KG1 (cell line): ENCODE results near the gene PPP1R3C.

ENCODE experiments used
- DNase-seq: peaks from one replicate; lab custom pipeline; 2025; lab: John Stamatoyannopoulos, UW

Gene PPP1R3C

GRCh38 chr10:91601212-91601611 is 31.7 kb downstream of the PPP1R3C start:
- DNase-seq, result no peak

GRCh38 chr10:91598211-91598977 is 34.5 kb downstream of the PPP1R3C start:
- DNase-seq, result no peak

GRCh38 chr10:91597197-91597881 is 35.5 kb downstream of the PPP1R3C start:
- DNase-seq, result no peak

GRCh38 chr10:91596825-91597196 is 36.1 kb downstream of the PPP1R3C start:
- no peak for DNase-seq

GRCh38 chr10:91593834-91594233 is 39.0 kb downstream of the PPP1R3C start:
- DNase-seq, result no peak

- DNase-seq, result no peak
Measured at GRCh38 chr10:91593366-91593765, 39.5 kb downstream of the PPP1R3C start.

- no peak for DNase-seq
Measured at GRCh38 chr10:91592266-91592975, 40.5 kb downstream of the PPP1R3C start.

GRCh38 chr10:91591797-91592174 is 41.1 kb downstream of the PPP1R3C start:
- no peak for DNase-seq

GRCh38 chr10:91590904-91591796 is 41.7 kb downstream of the PPP1R3C start:
- DNase-seq, result no peak

- DNase-seq, result no peak
Measured at GRCh38 chr10:91590142-91590903, 42.5 kb downstream of the PPP1R3C start.

- no peak for DNase-seq
Measured at GRCh38 chr10:91589658-91590035, 43.2 kb downstream of the PPP1R3C start.

- DNase-seq, result no peak
Measured at GRCh38 chr10:91589015-91589657, 43.7 kb downstream of the PPP1R3C start.

- no peak for DNase-seq
Measured at GRCh38 chr10:91587710-91588638, 44.9 kb downstream of the PPP1R3C start.

- no peak for DNase-seq
Measured at GRCh38 chr10:91582153-91582554, 50.7 kb downstream of the PPP1R3C start.

GRCh38 chr10:91579329-91579985 is 53.4 kb downstream of the PPP1R3C start:
- DNase-seq, result no peak
